Renal cortical epithelial cell (primary cell): ENCODE results near the gene DCAF7. TPM values are rescaled to one million over a fixed set of nuclear protein-coding genes. Genes with fewer than 3 reads are reported as not detected.

Source experiments
- DNase-seq: peaks from one replicate; pipeline ENCODE4 v3.0.0-alpha.2; 2011; ENCODE audit warnings: low read depth
- total RNA-seq: library from RNA; depleted of rRNA; stranded (reverse); fragments of >200 nt; gene quantifications from 2 replicates; pipeline ENCODE4 v1.2.3, GENCODE V29; 2014

DCAF7 gene
- total RNA-seq, result 18.4 and 53.2 TPM in 2 replicates

DNA sequence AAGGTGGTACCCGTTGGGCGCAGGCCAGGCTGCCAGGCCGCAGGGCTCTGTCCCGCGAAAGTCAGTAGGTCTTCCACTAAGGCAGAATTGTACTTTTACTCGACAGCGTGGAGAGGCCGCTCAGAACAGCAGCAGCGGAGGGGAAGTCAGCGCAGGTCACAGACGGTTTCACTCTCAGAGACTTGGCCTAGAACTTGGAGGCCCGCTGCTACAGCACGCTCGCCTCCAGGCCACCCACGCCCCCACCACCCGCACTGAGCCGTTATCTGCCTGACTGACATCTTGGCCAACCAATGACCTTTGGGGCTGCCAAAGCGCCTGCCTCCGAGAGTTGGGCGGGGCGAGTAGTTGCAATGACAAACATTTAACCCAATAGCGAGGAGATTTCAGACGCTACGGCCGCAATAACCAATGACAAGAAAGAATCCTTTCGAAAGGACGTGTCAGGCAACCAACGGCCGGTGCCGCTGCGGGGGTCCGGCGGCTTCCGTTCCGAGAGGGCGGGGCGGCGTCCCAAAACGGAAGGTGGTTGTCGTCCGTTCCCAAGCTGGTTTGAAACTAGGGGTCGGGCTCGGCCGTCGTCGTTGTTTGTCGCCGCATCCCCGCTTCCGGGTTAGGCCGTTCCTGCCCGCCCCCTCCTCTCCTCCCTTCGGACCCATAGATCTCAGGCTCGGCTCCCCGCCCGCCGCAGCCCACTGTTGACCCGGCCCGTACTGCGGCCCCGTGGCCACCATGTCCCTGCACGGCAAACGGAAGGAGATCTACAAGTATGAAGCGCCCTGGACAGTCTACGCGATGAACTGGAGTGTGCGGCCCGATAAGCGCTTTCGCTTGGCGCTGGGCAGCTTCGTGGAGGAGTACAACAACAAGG is at the start of gene DCAF7:
Gene DCAF7, plus strand, starts transcription at position 532 of the 871 bp plus-strand sequence. Its CDS starts 201 bp downstream, at position 733.
- peak; percentile 99 for DNase-seq

GRCh38 chr17:63500543-63501390 is 49.5 kb upstream of the DCAF7 start:
- DNase-seq, result no peak

- peak; percentile 15 for DNase-seq
Measured at GRCh38 chr17:63503341-63503705, 47.0 kb upstream of the DCAF7 start.

- DNase-seq, result no peak
Measured at GRCh38 chr17:63504261-63504660, 46.0 kb upstream of the DCAF7 start.

DNA sequence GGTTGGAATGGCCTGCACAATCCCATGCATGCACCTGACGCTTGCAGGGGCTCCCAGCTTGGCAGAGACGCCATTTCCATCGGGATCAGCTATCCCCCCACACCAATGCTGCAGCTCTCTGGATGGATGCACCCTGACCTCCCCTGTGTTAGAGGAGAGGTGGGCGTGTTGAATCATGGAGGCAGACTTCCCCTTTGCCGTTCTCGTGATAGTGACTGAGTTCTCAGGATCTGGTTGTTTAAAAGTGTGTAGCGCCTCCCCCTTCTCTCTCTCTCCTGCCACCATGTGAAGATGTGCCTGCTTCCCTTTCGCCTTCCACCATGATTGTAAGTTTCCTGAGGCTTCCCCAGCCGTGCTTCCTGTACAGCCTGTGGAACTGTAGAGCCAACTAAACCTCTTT is 44.9 kb upstream of the DCAF7 start:
- no peak for DNase-seq

- DNase-seq, result no peak
Measured at GRCh38 chr17:63506627-63507026, 43.6 kb upstream of the DCAF7 start.

GRCh38 chr17:63511331-63511730 is 38.9 kb upstream of the DCAF7 start:
- DNase-seq, result no peak

DNA sequence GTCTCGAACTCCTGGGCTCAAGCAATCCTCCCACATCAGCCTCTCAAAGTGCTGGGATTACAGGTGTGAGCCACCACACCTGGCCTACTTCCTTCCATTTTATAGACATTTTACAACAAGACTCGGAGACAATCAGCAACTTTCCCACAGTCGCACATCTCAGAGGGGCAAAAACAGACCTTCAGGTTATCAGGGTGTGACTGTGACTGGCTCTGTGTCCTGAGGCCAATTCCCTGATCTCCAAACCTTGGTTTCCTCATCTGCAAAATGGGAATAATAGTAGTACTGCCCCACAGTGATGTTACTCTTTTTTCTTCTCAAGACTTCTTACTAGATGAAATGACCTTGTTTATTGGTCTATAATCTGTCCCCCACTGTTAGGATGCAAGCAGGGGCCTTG is 37.9 kb upstream of the DCAF7 start:
- DNase-seq, result no peak

- DNase-seq, result no peak
Measured at GRCh38 chr17:63512896-63513644, 37.2 kb upstream of the DCAF7 start.

GRCh38 chr17:63514477-63514876 is 35.8 kb upstream of the DCAF7 start:
- no peak for DNase-seq

- no peak for DNase-seq
Measured at GRCh38 chr17:63514974-63515373, 35.3 kb upstream of the DCAF7 start.

GRCh38 chr17:63515426-63515825 is 34.9 kb upstream of the DCAF7 start:
- no peak for DNase-seq

DNA sequence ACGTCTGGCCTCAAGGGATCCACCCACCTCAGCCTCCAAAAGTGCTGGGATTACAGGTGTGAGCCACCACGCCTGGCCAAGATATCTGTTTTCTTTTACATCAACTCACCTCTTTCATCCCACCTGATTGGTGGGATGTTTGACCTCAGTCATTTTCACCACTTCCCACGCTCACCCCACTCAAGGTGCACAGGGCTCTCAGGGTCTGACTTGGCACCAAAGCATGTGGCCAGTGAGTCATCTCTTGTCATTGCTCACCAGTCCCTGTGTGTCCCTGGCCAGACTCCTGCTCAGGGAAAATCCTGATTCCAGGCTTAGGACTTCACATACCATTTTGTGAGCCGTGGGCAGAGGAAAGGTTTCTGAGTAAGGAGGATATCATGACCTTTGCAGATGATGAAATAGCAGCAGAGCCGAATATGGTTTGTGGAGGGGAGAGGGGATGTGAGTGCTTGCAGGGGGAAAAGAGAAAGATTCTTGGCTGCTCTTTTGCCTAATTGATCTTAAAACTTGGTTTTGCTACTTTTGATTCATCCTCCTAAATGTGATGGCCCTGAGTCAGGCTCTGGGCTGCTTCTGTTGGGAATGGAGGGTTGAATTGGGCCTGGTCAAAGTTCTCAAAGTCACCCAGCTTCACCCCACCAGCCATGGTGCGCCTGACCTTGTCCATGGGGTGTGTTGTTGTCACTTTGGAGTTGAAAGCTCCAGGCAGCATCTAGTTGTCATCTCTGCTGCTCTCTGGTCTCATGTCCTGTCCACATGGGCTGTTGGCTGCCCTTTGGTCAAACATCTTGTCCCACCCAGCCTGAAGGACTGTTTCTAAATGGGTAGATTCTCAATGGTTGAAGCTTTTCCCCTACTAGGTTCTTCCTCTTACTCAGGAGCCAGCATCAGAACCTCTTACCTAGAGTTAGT is 33.1 kb upstream of the DCAF7 start:
- DNase-seq, result peak; percentile 95

DNA sequence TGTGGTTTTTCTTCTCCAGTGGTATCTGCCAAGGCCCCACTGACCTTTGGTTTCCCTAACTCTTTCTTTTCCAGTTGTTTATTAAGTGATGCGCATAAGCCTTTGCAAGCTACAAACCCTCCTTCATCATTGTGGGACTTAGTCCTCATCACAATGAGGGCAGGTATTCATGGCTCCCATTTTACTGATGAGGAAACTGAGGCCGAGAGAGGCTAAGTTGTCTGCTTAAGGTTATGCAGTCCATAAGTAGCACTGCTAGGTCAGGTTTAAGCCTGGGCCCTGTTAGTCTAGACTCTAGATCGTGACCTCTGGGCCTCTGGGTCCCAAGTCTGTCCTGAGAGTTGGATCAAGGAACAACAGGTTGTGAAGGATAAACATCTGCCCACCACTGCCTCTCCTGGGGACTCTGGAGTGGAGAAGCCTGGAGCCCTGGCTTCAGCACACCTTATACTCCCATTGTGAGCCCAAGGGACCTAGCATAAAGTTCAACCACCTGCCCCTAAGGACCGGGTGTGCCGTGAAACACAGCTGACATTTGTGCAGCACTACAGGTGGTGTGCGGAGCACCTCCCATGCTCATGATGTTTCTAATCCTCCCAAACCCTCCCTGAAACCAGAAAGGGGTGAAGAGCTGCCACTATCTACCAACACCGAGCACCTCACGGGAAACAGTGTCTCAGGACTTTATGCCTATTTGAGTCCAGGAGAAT is 32.3 kb upstream of the DCAF7 start:
- DNase-seq, result no peak

DNA sequence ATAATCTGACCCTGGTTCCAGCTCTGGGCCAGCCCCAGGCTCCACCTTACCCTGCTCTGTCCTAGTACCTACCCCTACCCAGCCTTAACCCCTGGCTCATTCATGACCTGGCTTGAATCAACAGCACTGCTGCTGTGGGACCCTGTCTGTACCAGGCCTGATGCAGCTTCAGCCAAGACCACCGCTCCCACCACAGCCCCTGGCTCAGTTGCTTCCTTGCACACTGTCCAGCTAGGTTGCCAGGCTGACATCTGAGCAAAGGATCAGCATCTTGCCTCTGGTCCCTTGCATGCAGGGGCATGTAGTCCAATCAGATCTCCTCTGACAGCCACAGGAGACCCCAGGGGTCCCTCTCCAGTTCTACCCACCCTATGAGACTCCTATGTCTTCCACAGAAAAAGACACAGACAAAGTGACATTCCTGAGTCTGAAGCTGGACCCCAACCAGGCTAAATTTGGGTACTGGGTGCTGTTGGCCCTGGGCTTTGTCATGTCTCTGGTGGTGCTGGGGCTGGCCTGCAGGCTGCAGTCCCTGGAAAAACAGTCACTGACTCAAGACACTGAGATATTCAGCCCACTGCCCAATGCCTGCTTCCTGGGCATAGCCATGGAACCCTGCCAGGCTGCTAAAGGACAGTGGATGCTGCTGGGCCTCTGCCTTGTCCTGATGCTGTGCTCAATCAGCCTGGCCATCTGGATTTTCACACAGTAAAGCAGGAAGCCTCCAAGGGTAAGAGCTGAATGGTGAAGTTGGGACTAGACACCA is 31.0 kb upstream of the DCAF7 start:
- no peak for DNase-seq

- DNase-seq, result peak; percentile 81
Measured at GRCh38 chr17:63519972-63520882, 30.1 kb upstream of the DCAF7 start.

- DNase-seq, result no peak
Measured at GRCh38 chr17:63523253-63523855, 26.9 kb upstream of the DCAF7 start, which contains the start of gene KCNH6. TSS of gene KCNH6 (plus strand) at chr17:63523358. CDS start at chr17:63523414, 56 bp downstream.

GRCh38 chr17:63524051-63524450 is 26.2 kb upstream of the DCAF7 start:
- DNase-seq, result no peak
